ENCODE data around the gene PIP5K1B. TPM values are rescaled to one million over a fixed set of nuclear protein-coding genes. Genes with fewer than 3 reads are reported as not detected.

Gene PIP5K1B
- total RNA-seq, 1 experiment from 2014 or later = 9.0 TPM

DNA sequence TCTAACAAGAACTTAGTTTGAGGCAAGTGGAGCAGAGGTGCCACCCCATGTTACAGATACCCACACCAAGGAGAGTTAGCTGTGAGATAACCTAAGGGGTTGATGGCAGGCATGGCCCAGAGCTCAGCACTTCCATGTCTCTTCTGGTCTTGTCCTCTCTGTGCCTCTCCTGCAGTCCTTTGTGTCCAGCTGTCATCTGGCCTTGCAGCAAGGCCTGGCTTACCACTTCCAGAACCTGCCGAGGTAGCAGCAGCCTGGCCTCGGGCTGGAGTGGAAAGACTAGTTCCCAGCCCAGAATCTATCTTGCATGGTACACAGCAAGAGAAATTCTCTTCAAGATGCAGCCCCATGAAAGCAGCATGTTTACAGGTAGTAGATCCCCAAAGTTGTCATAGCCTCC is 41.5 kb downstream of the PIP5K1B start:
- H3K4me3 Mint-ChIP-seq (ENCODE audit: low read depth, unreplicated experiment) = peak overlapping the region; percentile 30
- peaks cover 35% of the 10 kb centered on the region for H3K4me1 Mint-ChIP-seq (ENCODE audit: low read depth, unreplicated experiment)
- CTCF ChIA-PET = no interaction called here
- no peaks in the 10 kb centered on the region for H3K9me3 Mint-ChIP-seq (ENCODE audit: low read depth, unreplicated experiment)
- no peaks in the 10 kb centered on the region for H3K27me3 Mint-ChIP-seq (ENCODE audit: unreplicated experiment)
- no peaks in the 10 kb centered on the region for H3K36me3 Mint-ChIP-seq (ENCODE audit: insufficient read depth, unreplicated experiment)
- TF ChIP-seq, protein P1, sequence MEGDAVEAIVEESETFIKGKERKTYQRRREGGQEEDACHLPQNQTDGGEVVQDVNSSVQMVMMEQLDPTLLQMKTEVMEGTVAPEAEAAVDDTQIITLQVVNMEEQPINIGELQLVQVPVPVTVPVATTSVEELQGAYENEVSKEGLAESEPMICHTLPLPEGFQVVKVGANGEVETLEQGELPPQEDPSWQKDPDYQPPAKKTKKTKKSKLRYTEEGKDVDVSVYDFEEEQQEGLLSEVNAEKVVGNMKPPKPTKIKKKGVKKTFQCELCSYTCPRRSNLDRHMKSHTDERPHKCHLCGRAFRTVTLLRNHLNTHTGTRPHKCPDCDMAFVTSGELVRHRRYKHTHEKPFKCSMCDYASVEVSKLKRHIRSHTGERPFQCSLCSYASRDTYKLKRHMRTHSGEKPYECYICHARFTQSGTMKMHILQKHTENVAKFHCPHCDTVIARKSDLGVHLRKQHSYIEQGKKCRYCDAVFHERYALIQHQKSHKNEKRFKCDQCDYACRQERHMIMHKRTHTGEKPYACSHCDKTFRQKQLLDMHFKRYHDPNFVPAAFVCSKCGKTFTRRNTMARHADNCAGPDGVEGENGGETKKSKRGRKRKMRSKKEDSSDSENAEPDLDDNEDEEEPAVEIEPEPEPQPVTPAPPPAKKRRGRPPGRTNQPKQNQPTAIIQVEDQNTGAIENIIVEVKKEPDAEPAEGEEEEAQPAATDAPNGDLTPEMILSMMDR (IDR thresholded peaks at IDR 0.05; ENCODE audit: unreplicated experiment) = no peak
- peak overlapping the region; percentile 26 for H3K27ac Mint-ChIP-seq (ENCODE audit: unreplicated experiment)
- BruUV-seq (replicated peaks) = no TSS peak
- DNase-seq = no peak
- intact Hi-C loops (cut with micrococcal nuclease; ENCODE audit: unreplicated experiment) = no loop called here

DNA sequence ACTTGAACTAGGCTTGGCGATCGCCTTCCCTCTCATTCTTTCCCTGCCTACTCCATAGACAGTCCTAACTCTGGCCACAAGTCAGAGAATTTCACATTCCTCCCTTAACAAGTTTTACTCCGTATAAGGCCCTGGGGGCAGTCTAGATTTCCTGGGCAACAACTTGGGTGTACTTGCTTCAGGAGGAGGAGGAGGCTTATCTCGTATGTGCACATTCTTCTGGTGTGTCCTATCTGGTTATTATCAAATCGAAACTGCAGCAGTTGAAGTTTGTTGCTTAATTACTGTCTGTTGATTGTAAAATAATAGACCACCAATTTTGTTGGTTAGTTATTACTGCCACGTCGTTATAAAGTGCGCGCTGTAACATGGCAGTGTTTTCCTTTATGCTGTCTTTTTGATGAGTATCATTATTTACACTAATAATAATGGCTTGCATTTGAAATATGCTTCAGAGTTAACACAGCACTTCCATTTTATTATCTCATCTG is 42.0 kb downstream of the PIP5K1B start:
- H3K27ac Mint-ChIP-seq (ENCODE audit: unreplicated experiment) = peak overlapping the region; percentile 26
- TF ChIP-seq, protein P1 (IDR thresholded peaks at IDR 0.05; ENCODE audit: unreplicated experiment) = no peak
- no TSS peak for BruUV-seq (replicated peaks)
- no peaks in the 10 kb centered on the region for H3K36me3 Mint-ChIP-seq (ENCODE audit: insufficient read depth, unreplicated experiment)
- no peak for DNase-seq
- H3K27me3 Mint-ChIP-seq (ENCODE audit: unreplicated experiment) = no peaks in the 10 kb centered on the region
- no peak overlapping the region for H3K4me3 Mint-ChIP-seq (ENCODE audit: low read depth, unreplicated experiment)
- CTCF ChIA-PET = no interaction called here
- no peaks in the 10 kb centered on the region for H3K9me3 Mint-ChIP-seq (ENCODE audit: low read depth, unreplicated experiment)
- intact Hi-C loops (cut with micrococcal nuclease; ENCODE audit: unreplicated experiment) = no loop called here
- H3K4me1 Mint-ChIP-seq (ENCODE audit: low read depth, unreplicated experiment) = peaks cover 36% of the 10 kb centered on the region

DNA sequence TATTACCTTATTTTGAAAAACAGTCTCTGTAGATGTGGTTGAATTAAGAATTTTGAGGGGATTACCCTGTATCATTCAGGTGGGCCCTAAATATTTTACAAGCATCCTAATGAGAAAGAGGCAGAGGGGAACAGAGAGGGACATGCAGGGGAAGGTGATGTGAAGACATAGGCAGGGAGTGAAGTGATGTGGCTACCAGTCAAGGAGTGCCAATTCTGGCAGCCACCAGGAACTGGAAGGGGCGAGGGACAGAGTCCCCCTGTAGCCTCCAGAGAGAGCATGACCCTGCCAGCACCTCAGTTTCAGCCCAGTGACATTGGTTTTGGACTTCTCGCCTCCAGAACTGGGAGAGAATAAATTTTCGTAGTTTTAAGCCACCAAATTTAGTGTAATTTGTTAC is 44.1 kb downstream of the PIP5K1B start:
- no peaks in the 10 kb centered on the region for H3K36me3 Mint-ChIP-seq (ENCODE audit: insufficient read depth, unreplicated experiment)
- H3K9me3 Mint-ChIP-seq (ENCODE audit: low read depth, unreplicated experiment) = no peaks in the 10 kb centered on the region
- H3K4me1 Mint-ChIP-seq (ENCODE audit: low read depth, unreplicated experiment) = peaks cover 36% of the 10 kb centered on the region
- TF ChIP-seq, protein P1 (IDR thresholded peaks at IDR 0.05; ENCODE audit: unreplicated experiment) = no peak
- intact Hi-C loops (cut with micrococcal nuclease; ENCODE audit: unreplicated experiment) = no loop called here
- no peak for DNase-seq
- no TSS peak for BruUV-seq (replicated peaks)
- CTCF ChIA-PET = no interaction called here
- H3K27ac Mint-ChIP-seq (ENCODE audit: unreplicated experiment) = no peak overlapping the region
- H3K27me3 Mint-ChIP-seq (ENCODE audit: unreplicated experiment) = no peaks in the 10 kb centered on the region
- H3K4me3 Mint-ChIP-seq (ENCODE audit: low read depth, unreplicated experiment) = no peak overlapping the region

DNA sequence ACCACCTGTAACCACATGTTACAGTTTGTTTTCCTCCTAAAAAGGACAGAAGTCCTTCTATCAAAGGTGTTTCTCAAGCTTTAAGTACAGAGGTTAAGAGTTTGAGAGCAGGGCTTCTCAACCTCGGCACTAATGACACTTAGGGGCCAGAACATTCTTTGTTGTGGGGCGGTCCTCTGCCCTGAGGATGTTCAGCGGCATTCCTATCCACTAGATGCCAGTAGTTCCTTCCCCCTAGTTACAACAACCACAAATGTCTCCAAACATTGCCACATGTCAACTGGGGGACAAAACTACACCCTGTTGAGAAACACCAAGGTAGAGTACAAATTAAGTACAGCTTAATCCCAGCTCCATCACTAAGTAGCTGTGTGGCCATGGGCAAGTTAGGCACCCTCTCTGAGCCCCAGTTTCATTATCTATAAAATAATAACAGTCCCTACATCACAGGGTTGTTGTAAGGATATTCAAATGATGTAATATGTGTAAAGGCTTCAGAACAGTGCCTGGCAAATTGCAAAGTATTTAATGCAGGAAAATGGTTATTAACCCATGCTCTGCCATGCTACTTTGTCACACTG is 44.6 kb downstream of the PIP5K1B start:
- intact Hi-C loops (cut with micrococcal nuclease; ENCODE audit: unreplicated experiment) = no loop called here

More for the DNA sequence above, 44.6 kb downstream of the PIP5K1B start:
- Mint-ChIP-seq H3K27ac (ENCODE audit: unreplicated experiment) (no peak overlapping the region), H3K36me3 (ENCODE audit: insufficient read depth, unreplicated experiment) (no peaks in the 10 kb centered on the region), H3K9me3 (ENCODE audit: low read depth, unreplicated experiment) (no peaks in the 10 kb centered on the region), H3K27me3 (ENCODE audit: unreplicated experiment) (no peaks in the 10 kb centered on the region), H3K4me1 (ENCODE audit: low read depth, unreplicated experiment) (peaks cover 36% of the 10 kb centered on the region), H3K4me3 (ENCODE audit: low read depth, unreplicated experiment) (no peak overlapping the region)
- CTCF ChIA-PET = no interaction called here
- BruUV-seq (replicated peaks) = no TSS peak
- DNase-seq = no peak
- TF ChIP-seq, protein P1 (IDR thresholded peaks at IDR 0.05; ENCODE audit: unreplicated experiment) = no peak

All from Calu3 (cell line).